ENCODE data around the gene ZCRB1. TPM values are rescaled to one million over a fixed set of nuclear protein-coding genes. Genes with fewer than 3 reads are reported as not detected.
"Not testable (repeated sequence)": the region's sequence is repeated elsewhere in the genome, so short reads cannot be mapped to it uniquely, and the experiment has no call there.

ZCRB1 gene
- polyA plus RNA-seq, 2 donors = 19.1 to 23.9 TPM

- WGBS, 2 donors = 79 to 86% methylated on average over 2 of the region's 2 CpGs
- H3K27me3 ChIP-seq (ENCODE audit: control insufficient read depth in 1 of 2, insufficient read depth in 2 of 2, low read length in 2 of 2) = no peaks in the 10 kb centered on the region
- H3K27ac ChIP-seq (ENCODE audit: low read depth in 2 of 2, low read length in 1 of 2) = no peak overlapping the region
- H3K4me3 ChIP-seq (ENCODE audit: low read depth in 1 of 2, low read length in 2 of 2) = no peak overlapping the region
- H3K9me3 ChIP-seq (ENCODE audit: control insufficient read depth in 2 of 2, insufficient read depth in 1 of 2, low read depth in 1 of 2, low read length in 1 of 2) = no peaks in the 10 kb centered on the region
- H3K36me3 ChIP-seq (ENCODE audit: control insufficient read depth in 2 of 2, insufficient read depth in 2 of 2, low read length in 1 of 2) = no peaks in the 10 kb centered on the region
- no peaks in the 10 kb centered on the region for H3K4me1 ChIP-seq (ENCODE audit: control insufficient read depth in 2 of 2, insufficient read depth in 2 of 2, low read length in 1 of 2)
Measured at GRCh38 chr12:42356344-42356743, 30.4 kb upstream of the ZCRB1 start.

GRCh38 chr12:42350021-42350407 lies 24.1 kb upstream of the ZCRB1 start:
- H3K9me3 ChIP-seq (ENCODE audit: control insufficient read depth in 2 of 2, insufficient read depth in 1 of 2, low read depth in 1 of 2, low read length in 1 of 2); H3K27ac ChIP-seq (ENCODE audit: low read depth in 2 of 2, low read length in 1 of 2); H3K27me3 ChIP-seq (ENCODE audit: control insufficient read depth in 1 of 2, insufficient read depth in 2 of 2, low read length in 2 of 2); H3K4me3 ChIP-seq (ENCODE audit: low read depth in 1 of 2, low read length in 2 of 2); H3K36me3 ChIP-seq (ENCODE audit: control insufficient read depth in 2 of 2, insufficient read depth in 2 of 2, low read length in 1 of 2); H3K4me1 ChIP-seq (ENCODE audit: control insufficient read depth in 2 of 2, insufficient read depth in 2 of 2, low read length in 1 of 2): not testable (repeated sequence)
- WGBS, 2 donors = 94 to 97% methylated on average over 23 to 34 of the region's 34 CpGs

GRCh38 chr12:42349119-42350020 lies 23.5 kb upstream of the ZCRB1 start:
- H3K36me3 ChIP-seq (ENCODE audit: control insufficient read depth in 2 of 2, insufficient read depth in 2 of 2, low read length in 1 of 2); H3K9me3 ChIP-seq (ENCODE audit: control insufficient read depth in 2 of 2, insufficient read depth in 1 of 2, low read depth in 1 of 2, low read length in 1 of 2); H3K27ac ChIP-seq (ENCODE audit: low read depth in 2 of 2, low read length in 1 of 2); H3K27me3 ChIP-seq (ENCODE audit: control insufficient read depth in 1 of 2, insufficient read depth in 2 of 2, low read length in 2 of 2); H3K4me3 ChIP-seq (ENCODE audit: low read depth in 1 of 2, low read length in 2 of 2); H3K4me1 ChIP-seq (ENCODE audit: control insufficient read depth in 2 of 2, insufficient read depth in 2 of 2, low read length in 1 of 2): not testable (repeated sequence)
- WGBS, 2 donors = 95 to 96% methylated on average over 10 to 11 of the region's 16 CpGs

- H3K9me3 ChIP-seq (ENCODE audit: control insufficient read depth in 2 of 2, insufficient read depth in 1 of 2, low read depth in 1 of 2, low read length in 1 of 2) = no peaks in the 10 kb centered on the region
- no peaks in the 10 kb centered on the region for H3K27me3 ChIP-seq (ENCODE audit: control insufficient read depth in 1 of 2, insufficient read depth in 2 of 2, low read length in 2 of 2)
- H3K36me3 ChIP-seq (ENCODE audit: control insufficient read depth in 2 of 2, insufficient read depth in 2 of 2, low read length in 1 of 2) = no peaks in the 10 kb centered on the region
- no peaks in the 10 kb centered on the region for H3K4me1 ChIP-seq (ENCODE audit: control insufficient read depth in 2 of 2, insufficient read depth in 2 of 2, low read length in 1 of 2)
- H3K27ac ChIP-seq (ENCODE audit: low read depth in 2 of 2, low read length in 1 of 2) = no peak overlapping the region
- no peak overlapping the region for H3K4me3 ChIP-seq (ENCODE audit: low read depth in 1 of 2, low read length in 2 of 2)
- WGBS, 2 donors = 94 to 100% methylated on average over 1 of the region's 1 CpG
Measured at GRCh38 chr12:42346403-42347002, 20.6 kb upstream of the ZCRB1 start.

GRCh38 chr12:42343721-42344120 lies 17.8 kb upstream of the ZCRB1 start:
- Histone ChIP-seq H3K4me3 (ENCODE audit: low read depth in 1 of 2, low read length in 2 of 2) (no peak overlapping the region), H3K27me3 (ENCODE audit: control insufficient read depth in 1 of 2, insufficient read depth in 2 of 2, low read length in 2 of 2) (no peaks in the 10 kb centered on the region), H3K4me1 (ENCODE audit: control insufficient read depth in 2 of 2, insufficient read depth in 2 of 2, low read length in 1 of 2) (no peaks in the 10 kb centered on the region), H3K36me3 (ENCODE audit: control insufficient read depth in 2 of 2, insufficient read depth in 2 of 2, low read length in 1 of 2) (no peaks in the 10 kb centered on the region), H3K27ac (ENCODE audit: low read depth in 2 of 2, low read length in 1 of 2) (no peak overlapping the region), H3K9me3 (ENCODE audit: control insufficient read depth in 2 of 2, insufficient read depth in 1 of 2, low read depth in 1 of 2, low read length in 1 of 2) (no peaks in the 10 kb centered on the region)
- WGBS, 2 donors = 64 to 69% methylated on average over 3 of the region's 3 CpGs

GRCh38 chr12:42342028-42342427 lies 16.1 kb upstream of the ZCRB1 start:
- Histone ChIP-seq H3K4me1 (ENCODE audit: control insufficient read depth in 2 of 2, insufficient read depth in 2 of 2, low read length in 1 of 2) (no peaks in the 10 kb centered on the region), H3K27ac (ENCODE audit: low read depth in 2 of 2, low read length in 1 of 2) (no peak overlapping the region), H3K27me3 (ENCODE audit: control insufficient read depth in 1 of 2, insufficient read depth in 2 of 2, low read length in 2 of 2) (no peaks in the 10 kb centered on the region), H3K36me3 (ENCODE audit: control insufficient read depth in 2 of 2, insufficient read depth in 2 of 2, low read length in 1 of 2) (no peaks in the 10 kb centered on the region), H3K4me3 (ENCODE audit: low read depth in 1 of 2, low read length in 2 of 2) (no peak overlapping the region), H3K9me3 (ENCODE audit: control insufficient read depth in 2 of 2, insufficient read depth in 1 of 2, low read depth in 1 of 2, low read length in 1 of 2) (no peaks in the 10 kb centered on the region)
- WGBS, 2 donors = 77 to 82% methylated on average over 2 of the region's 2 CpGs

- Histone ChIP-seq H3K4me3 (ENCODE audit: low read depth in 1 of 2, low read length in 2 of 2) (no peak overlapping the region), H3K27me3 (ENCODE audit: control insufficient read depth in 1 of 2, insufficient read depth in 2 of 2, low read length in 2 of 2) (no peaks in the 10 kb centered on the region), H3K4me1 (ENCODE audit: control insufficient read depth in 2 of 2, insufficient read depth in 2 of 2, low read length in 1 of 2) (no peaks in the 10 kb centered on the region), H3K36me3 (ENCODE audit: control insufficient read depth in 2 of 2, insufficient read depth in 2 of 2, low read length in 1 of 2) (peaks cover 0 to 2% of the 10 kb centered on the region in 2 donors), H3K9me3 (ENCODE audit: control insufficient read depth in 2 of 2, insufficient read depth in 1 of 2, low read depth in 1 of 2, low read length in 1 of 2) (no peaks in the 10 kb centered on the region), H3K27ac (ENCODE audit: low read depth in 2 of 2, low read length in 1 of 2) (no peak overlapping the region)
- 92 to 97% methylated on average over 2 of the region's 2 CpGs for whole genome bisulfite sequencing, 2 donors
Measured at GRCh38 chr12:42338280-42338679, 12.4 kb upstream of the ZCRB1 start.

- Histone ChIP-seq H3K27ac (ENCODE audit: low read depth in 2 of 2, low read length in 1 of 2) (no peak overlapping the region), H3K9me3 (ENCODE audit: control insufficient read depth in 2 of 2, insufficient read depth in 1 of 2, low read depth in 1 of 2, low read length in 1 of 2) (no peaks in the 10 kb centered on the region), H3K36me3 (ENCODE audit: control insufficient read depth in 2 of 2, insufficient read depth in 2 of 2, low read length in 1 of 2) (peaks cover 0 to 2% of the 10 kb centered on the region in 2 donors), H3K4me1 (ENCODE audit: control insufficient read depth in 2 of 2, insufficient read depth in 2 of 2, low read length in 1 of 2) (no peaks in the 10 kb centered on the region), H3K4me3 (ENCODE audit: low read depth in 1 of 2, low read length in 2 of 2) (no peak overlapping the region), H3K27me3 (ENCODE audit: control insufficient read depth in 1 of 2, insufficient read depth in 2 of 2, low read length in 2 of 2) (no peaks in the 10 kb centered on the region)
- 50 to 52% methylated on average over 1 of the region's 1 CpG for WGBS, 2 donors
Measured at GRCh38 chr12:42336286-42336685, 10.4 kb upstream of the ZCRB1 start.

- WGBS, 2 donors = 29 to 33% methylated on average over 4 of the region's 4 CpGs
- Histone ChIP-seq H3K27ac (ENCODE audit: low read depth in 2 of 2, low read length in 1 of 2) (no peak overlapping the region), H3K9me3 (ENCODE audit: control insufficient read depth in 2 of 2, insufficient read depth in 1 of 2, low read depth in 1 of 2, low read length in 1 of 2) (no peaks in the 10 kb centered on the region), H3K36me3 (ENCODE audit: control insufficient read depth in 2 of 2, insufficient read depth in 2 of 2, low read length in 1 of 2) (peaks cover 0 to 2% of the 10 kb centered on the region in 2 donors), H3K27me3 (ENCODE audit: control insufficient read depth in 1 of 2, insufficient read depth in 2 of 2, low read length in 2 of 2) (no peaks in the 10 kb centered on the region), H3K4me3 (ENCODE audit: low read depth in 1 of 2, low read length in 2 of 2) (no peak overlapping the region), H3K4me1 (ENCODE audit: control insufficient read depth in 2 of 2, insufficient read depth in 2 of 2, low read length in 1 of 2) (no peaks in the 10 kb centered on the region)
Measured at GRCh38 chr12:42332301-42333285, 6.7 kb upstream of the ZCRB1 start.

All from esophagus (tissue), 2 donors.